Small intestine (tissue), 7 donors: ENCODE measurements around the gene CACNB4. TPM values are rescaled to one million over a fixed set of nuclear protein-coding genes. Genes with fewer than 3 reads are reported as not detected.
"Not testable (repeated sequence)": the region's sequence is repeated elsewhere in the genome, so short reads cannot be mapped to it uniquely, and the experiment has no call there.

Experiments
- DNase-seq, 2 donors: peaks; one replicate each; pipeline versions ENCODE4 v3.0.0 to v3.0.0-alpha.2; 2013
- FAIRE-seq: peaks from 2 replicates; lab custom pipeline; 2012; peaks lifted over from hg19 to GRCh38; lab: Jason Lieb, UNC
- H3K27ac ChIP-seq, 3 donors: one replicate each; pipeline ENCODE4 v1.5.1; 2013; ENCODE audit warnings: low read length in 2 of 3, mild to moderate bottlenecking in 2 of 3, control low read depth in 1 of 3, inconsistent platforms in 1 of 3, low read depth in 1 of 3, moderate library complexity in 1 of 3
- H3K27me3 ChIP-seq, 3 donors: one replicate each; pipeline ENCODE4 v1.6.1; 2013; ENCODE audit warnings: low read length in 3 of 3, inconsistent platforms in 1 of 3; ENCODE audit not compliant: control insufficient read depth in 3 of 3, insufficient read depth in 3 of 3
- H3K36me3 ChIP-seq, 3 donors: one replicate each; pipeline ENCODE4 v1.6.1; 2013; ENCODE audit warnings: low read length in 3 of 3, inconsistent platforms in 1 of 3, low read depth in 1 of 3, mild to moderate bottlenecking in 1 of 3, moderate library complexity in 1 of 3; ENCODE audit not compliant: control insufficient read depth in 3 of 3, insufficient read depth in 2 of 3
- H3K4me1 ChIP-seq, 3 donors: one replicate each; pipeline ENCODE4 v1.6.1; 2013; ENCODE audit warnings: low read length in 2 of 3, inconsistent platforms in 1 of 3, low read depth in 1 of 3, mild to moderate bottlenecking in 1 of 3, moderate library complexity in 1 of 3; ENCODE audit not compliant: control insufficient read depth in 3 of 3, insufficient read depth in 2 of 3
- H3K4me3 ChIP-seq, 3 donors: one replicate each; pipeline ENCODE4 v1.5.1; 2013; ENCODE audit warnings: low read length in 3 of 3, control low read depth in 1 of 3, inconsistent platforms in 1 of 3, low read depth in 1 of 3, mild to moderate bottlenecking in 1 of 3, moderate library complexity in 1 of 3
- H3K9me3 ChIP-seq, 2 donors: one replicate each; pipeline ENCODE4 v1.6.1; 2013; ENCODE audit warnings: low read depth in 1 of 2, low read length in 1 of 2; ENCODE audit not compliant: control insufficient read depth in 2 of 2, insufficient read depth in 1 of 2
- WGBS, 3 donors: extraction: QIAGEN DNeasy Blood & Tissue Kit; methylation state at CpG; one replicate each; pipeline ENCODE4 v1.1.7; 2013; 5-methylcytosine and 5-hydroxymethylcytosine counted together
- polyA plus RNA-seq, 4 donors: library from polyadenylated mRNA; stranded (reverse) in 3 of 4; unstranded in 1 of 4; fragments of 200-250 nt in 3 of 4; fragments of 120-200 nt in 1 of 4; gene quantifications; one replicate each; pipeline versions ENCODE4 v1.2.1 to v1.2.3, GENCODE V29; 2013
- donor health status: healthy with polysubstance abuse.
- donor health status: control.
- donor health status: control.
- donor health status: Bipolar disorder and iron deficiency.
- donor health status: healthy.

CACNB4 gene
- polyA plus RNA-seq, 4 donors, result 0.27 to 1.3 (median 0.27) TPM; not detected in 1

DNA sequence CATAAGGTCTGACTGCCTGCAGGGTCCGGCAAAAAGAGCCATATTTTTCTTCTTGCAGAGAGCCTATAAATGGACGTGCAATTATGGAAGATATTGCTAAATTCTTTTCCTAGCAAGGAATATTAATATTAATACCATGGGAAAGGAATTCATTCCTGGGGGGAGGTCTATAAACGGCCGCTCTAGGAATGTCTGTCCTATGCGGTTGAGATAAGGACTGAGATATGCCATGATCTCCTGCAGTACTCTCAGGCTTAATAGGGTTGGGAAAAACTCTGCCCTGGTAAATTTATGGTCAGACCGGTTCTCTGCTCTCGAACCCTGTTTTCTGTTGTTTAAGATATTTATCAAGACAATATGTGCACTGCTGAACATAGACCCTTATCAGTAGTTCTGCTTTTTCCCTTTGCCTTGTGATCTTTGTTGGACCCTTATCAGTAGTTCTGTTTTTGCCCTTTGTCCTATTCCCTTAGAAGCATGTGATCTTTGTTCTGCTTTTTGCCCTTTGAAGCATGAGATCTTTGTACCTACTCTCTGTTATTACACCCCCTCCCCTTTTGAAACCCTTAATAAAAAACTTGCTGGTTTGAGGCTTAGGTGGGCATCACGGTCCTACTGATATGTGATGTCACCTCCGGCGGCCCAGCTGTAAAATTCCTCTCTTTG, 156.2 kb downstream of the CACNB4 start:
- not testable (repeated sequence) for H3K9me3 ChIP-seq, FAIRE-seq
- WGBS, 3 donors, result 83 to 90% (median 85%) methylated on average over 10 of the region's 10 CpGs

DNA sequence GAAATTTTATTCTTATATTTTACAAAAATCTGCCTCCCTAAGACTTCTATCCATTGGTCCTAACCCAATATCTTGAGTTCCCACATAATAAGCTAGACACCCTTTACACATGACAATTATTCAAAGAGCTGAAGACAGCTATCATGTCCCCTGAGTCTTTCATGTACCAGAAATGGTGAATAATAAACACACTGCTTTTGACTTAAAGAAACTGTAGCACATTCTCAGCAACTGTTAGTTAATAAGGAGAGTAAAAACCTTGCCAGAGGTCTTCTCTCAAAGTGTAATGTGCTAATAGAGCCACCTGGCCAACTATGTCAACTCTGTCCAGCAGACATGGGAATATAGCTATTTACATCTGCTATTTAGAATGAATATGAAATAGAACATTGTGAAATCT, 160.9 kb downstream of the CACNB4 start:
- Histone ChIP-seq H3K4me3 (no peak overlapping the region), H3K36me3 (no peaks in the 10 kb centered on the region), H3K27me3 (peaks cover 0 to 3% (median 0%) of the 10 kb centered on the region in 3 donors), H3K9me3 (peaks cover 0 to 3% of the 10 kb centered on the region in 2 donors), H3K27ac (no peak overlapping the region), H3K4me1 (no peaks in the 10 kb centered on the region)
- DNase-seq, result no peak
- no peak for FAIRE-seq

More for the DNA sequence above, 156.2 kb downstream of the CACNB4 start:
- not testable (repeated sequence) for H3K36me3 ChIP-seq, H3K27ac ChIP-seq, H3K4me1 ChIP-seq, DNase-seq, H3K4me3 ChIP-seq, H3K27me3 ChIP-seq

GRCh38 chr2:151936626-151937025, 162.2 kb downstream of the CACNB4 start:
- H3K36me3 ChIP-seq, result no peaks in the 10 kb centered on the region
- H3K4me1 ChIP-seq, result no peaks in the 10 kb centered on the region
- H3K27me3 ChIP-seq, result peaks cover 0 to 3% (median 1%) of the 10 kb centered on the region in 3 donors
- H3K27ac ChIP-seq, result no peak overlapping the region
- H3K9me3 ChIP-seq, result no peaks in the 10 kb centered on the region
- DNase-seq, result no peak
- WGBS, 3 donors, result 80 to 86% (median 82%) methylated on average over 4 of the region's 4 CpGs
- FAIRE-seq, result no peak
- no peak overlapping the region for H3K4me3 ChIP-seq

DNA sequence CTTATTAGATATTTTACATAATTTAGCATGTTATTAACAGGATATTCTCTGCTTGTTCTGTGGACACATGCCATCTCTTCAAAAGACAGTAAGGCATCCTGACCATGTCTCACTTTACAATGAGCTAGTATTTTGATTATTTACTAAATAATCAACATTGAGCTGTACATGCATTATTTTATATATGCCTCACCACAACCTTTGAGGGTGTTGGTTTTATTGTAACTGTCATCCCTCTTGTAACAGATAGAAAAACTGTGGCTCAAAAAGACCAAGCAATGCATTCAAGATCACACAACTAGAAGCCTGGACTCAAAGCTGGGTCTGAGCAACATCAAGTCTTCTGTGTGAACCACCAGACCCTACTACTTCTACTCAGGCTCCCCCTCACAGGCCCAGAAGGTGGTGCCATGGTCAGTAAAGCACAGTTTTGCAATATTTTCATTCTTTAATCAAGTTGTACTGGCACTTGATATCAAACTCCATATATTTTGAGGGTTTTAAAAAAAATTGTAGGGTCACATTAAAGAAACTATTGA, 165.5 kb downstream of the CACNB4 start:
- DNase-seq (no peak), FAIRE-seq (no peak)
- no peaks in the 10 kb centered on the region for H3K36me3 ChIP-seq
- H3K4me1 ChIP-seq, result no peaks in the 10 kb centered on the region
- H3K27me3 ChIP-seq, result peaks cover 0 to 1% (median 0%) of the 10 kb centered on the region in 3 donors
- H3K27ac ChIP-seq, result no peak overlapping the region
- no peaks in the 10 kb centered on the region for H3K9me3 ChIP-seq
- no peak overlapping the region for H3K4me3 ChIP-seq

- H3K27me3 ChIP-seq, result peaks cover 0 to 1% (median 0%) of the 10 kb centered on the region in 3 donors
- H3K4me3 ChIP-seq, result no peak overlapping the region
- no peaks in the 10 kb centered on the region for H3K4me1 ChIP-seq
- no peak overlapping the region for H3K27ac ChIP-seq
- DNase-seq, result no peak
- no peaks in the 10 kb centered on the region for H3K9me3 ChIP-seq
- FAIRE-seq, result no peak
- 91 to 99% (median 93%) methylated on average over 1 of the region's 1 CpG for WGBS, 3 donors
- no peaks in the 10 kb centered on the region for H3K36me3 ChIP-seq
Measured at GRCh38 chr2:151931756-151932155, 167.1 kb downstream of the CACNB4 start.

DNA sequence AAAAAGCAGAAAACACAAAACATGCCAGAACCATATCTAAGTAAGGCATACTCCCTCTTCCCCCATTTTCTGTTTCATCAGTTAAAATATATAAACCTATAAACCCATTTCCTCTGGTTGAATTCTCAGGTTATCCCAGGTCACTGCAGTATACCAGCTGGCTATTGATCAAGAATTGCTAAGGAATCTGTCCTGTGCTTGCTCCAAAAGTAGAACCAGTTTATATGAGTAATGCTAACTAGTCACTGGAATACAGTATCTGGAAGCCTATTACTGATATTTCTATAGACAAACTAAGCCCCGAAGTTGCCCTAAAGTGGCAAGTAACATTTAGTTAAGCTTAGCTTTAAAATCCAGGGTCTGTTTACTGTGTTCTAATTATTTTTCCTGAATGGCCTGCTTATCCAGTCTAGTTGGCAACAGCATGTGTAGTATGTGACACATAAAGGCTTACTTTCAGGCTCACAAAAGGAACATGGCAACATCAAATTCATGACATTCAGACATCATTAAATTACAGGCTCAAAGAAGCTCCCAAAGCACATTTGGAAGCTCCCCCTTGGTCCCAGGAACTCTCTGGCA, 167.7 kb downstream of the CACNB4 start:
- no peak overlapping the region for H3K27ac ChIP-seq
- H3K4me1 ChIP-seq, result no peaks in the 10 kb centered on the region
- WGBS, 3 donors, result 73 to 93% (median 91%) methylated on average over 1 of the region's 1 CpG
- H3K36me3 ChIP-seq, result no peaks in the 10 kb centered on the region
- H3K9me3 ChIP-seq, result no peaks in the 10 kb centered on the region
- H3K27me3 ChIP-seq, result peaks cover 0 to 1% (median 0%) of the 10 kb centered on the region in 3 donors
- H3K4me3 ChIP-seq, result no peak overlapping the region
- no peak for FAIRE-seq
- DNase-seq, result no peak

DNA sequence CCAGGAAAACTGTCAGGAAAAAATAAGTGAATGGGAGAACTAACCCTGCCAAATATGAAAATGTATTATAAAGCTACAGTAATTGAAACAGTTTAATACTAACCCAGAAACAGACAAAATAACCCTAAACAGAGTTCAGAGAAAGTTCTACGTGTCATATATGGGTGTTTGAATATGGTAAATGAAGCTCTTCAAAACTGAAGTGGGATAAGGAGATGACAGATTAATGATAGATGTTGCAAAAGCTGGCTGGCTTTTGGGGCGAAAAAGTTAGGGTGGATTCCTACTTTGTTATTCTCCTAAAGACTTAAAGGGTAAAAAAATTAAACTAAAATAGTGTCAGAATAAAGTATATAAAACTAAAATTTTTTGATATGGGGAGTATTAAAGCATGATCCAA, 168.8 kb downstream of the CACNB4 start:
- Histone ChIP-seq H3K27me3 (peaks cover 0 to 1% (median 0%) of the 10 kb centered on the region in 3 donors), H3K9me3 (no peaks in the 10 kb centered on the region), H3K27ac (no peak overlapping the region), H3K36me3 (no peaks in the 10 kb centered on the region), H3K4me3 (no peak overlapping the region), H3K4me1 (no peaks in the 10 kb centered on the region)
- DNase-seq (no peak), FAIRE-seq (no peak)
- WGBS, 3 donors, result 82 to 87% (median 84%) methylated on average over 2 of the region's 2 CpGs

GRCh38 chr2:151928380-151928779, 170.5 kb downstream of the CACNB4 start:
- Histone ChIP-seq H3K27ac (no peak overlapping the region), H3K27me3 (peaks cover 0 to 1% (median 0%) of the 10 kb centered on the region in 3 donors)

More at GRCh38 chr2:151928380-151928779, 170.5 kb downstream of the CACNB4 start:
- H3K36me3 ChIP-seq, result no peaks in the 10 kb centered on the region
- no peak for FAIRE-seq
- H3K4me3 ChIP-seq, result no peak overlapping the region
- WGBS, 3 donors, result 52 to 72% (median 60%) methylated on average over 2 of the region's 2 CpGs
- no peaks in the 10 kb centered on the region for H3K9me3 ChIP-seq
- no peaks in the 10 kb centered on the region for H3K4me1 ChIP-seq
- no peak for DNase-seq
